Sigmoid colon (tissue), 7 donors: ENCODE data around the gene HIF3A. TPM values are rescaled to one million over a fixed set of nuclear protein-coding genes. Genes with fewer than 3 reads are reported as not detected.
A peak's percentile ranks its signal among the peaks of the same experiment; 100 is the strongest.

Experiments used
- DNase-seq: peaks from one replicate; pipeline ENCODE4 v3.0.0-alpha.2; 2019
- H3K27ac ChIP-seq, 4 donors: fragments of 200-600 bp; sonication (generic); one replicate each; pipeline ENCODE4 v1.5.1; 2016 to 2019; ENCODE audit warnings: mild to moderate bottlenecking in 1 of 4
- H3K27me3 ChIP-seq, 3 donors: fragments of 200-600 bp; sonication (generic); one replicate each; pipeline ENCODE4 v1.5.1; 2019; ENCODE audit warnings: mild to moderate bottlenecking in 1 of 3
- H3K36me3 ChIP-seq, 4 donors: fragments of 200-600 bp; sonication (generic); one replicate each; pipeline ENCODE4 v1.5.1; 2016 to 2019
- H3K4me1 ChIP-seq, 4 donors: fragments of 200-600 bp; sonication (generic); one replicate each; pipeline ENCODE4 v1.5.1; 2017 to 2019
- H3K4me3 ChIP-seq, 4 donors: fragments of 200-600 bp; sonication (generic); one replicate each; pipeline ENCODE4 v1.5.1; 2017 to 2019; ENCODE audit warnings: mild to moderate bottlenecking in 2 of 4, moderate library complexity in 1 of 4
- H3K9me3 ChIP-seq, 4 donors: fragments of 200-600 bp in 3 of 4; sonication (generic) in 3 of 4; one replicate each; pipeline versions ENCODE4 v1.5.1 to v1.6.1; 2013 to 2019
- CTCF ChIP-seq, 4 experiments: fragments of 450-650 bp in 3 of 4; fragments of 200-600 bp in 1 of 4; IDR thresholded peaks; one replicate each; pipeline ENCODE4 v1.5.1; 2016 to 2019; ENCODE audit warnings: antibody characterized with exemption in 4 of 4, mild to moderate bottlenecking in 3 of 4, moderate library complexity in 2 of 4
- EP300 ChIP-seq, 4 donors: sonication (generic); formaldehyde crosslinking; IDR thresholded peaks; one replicate each; pipeline ENCODE4 v1.6.1; 2017; ENCODE audit warnings: antibody characterized with exemption in 4 of 4
- POLR2A ChIP-seq, 2 donors: fragments of 450-650 bp; IDR thresholded peaks; one replicate each; pipeline ENCODE4 v1.6.1; 2016; ENCODE audit warnings: antibody characterized with exemption in 2 of 2, mild to moderate bottlenecking in 2 of 2, moderate library complexity in 2 of 2
- POLR2AphosphoS5 ChIP-seq, 4 donors: sonication (generic); formaldehyde crosslinking; IDR thresholded peaks; one replicate each; pipeline ENCODE4 v1.6.1; 2017; ENCODE audit warnings: antibody characterized with exemption in 4 of 4
- WGBS, 2 donors: extraction: QIAGEN DNeasy Blood & Tissue Kit; methylation state at CpG; one replicate each; pipeline ENCODE4 v1.1.7; 2013; 5-methylcytosine and 5-hydroxymethylcytosine counted together
- intact Hi-C: fragments of 100-400 bp; cut with DNase I; formaldehyde crosslinking; loops from one replicate; pipeline ENCODE4 v1.15.1; 2023
- polyA plus RNA-seq, 3 donors: library from polyadenylated mRNA; stranded (reverse); fragments of 200-250 nt; gene quantifications; one replicate each; pipeline ENCODE4 v1.2.3, GENCODE V29; 2013
- total RNA-seq, 4 donors: library from RNA; depleted of rRNA; stranded (reverse); fragments of >200 nt; gene quantifications; one replicate each; pipeline ENCODE4 v1.1.0, GENCODE V29; 2016
- donor health status: healthy with polysubstance abuse.
- donor health status: Bipolar disorder and iron deficiency.
- donor health status: healthy.

Gene HIF3A
- total and polyA plus RNA-seq, 7 donors, result 1.8 to 310 (median 63.0) TPM

- H3K27ac ChIP-seq, result no peak overlapping the region
- H3K4me1 ChIP-seq, result no peaks in the 10 kb centered on the region
- H3K9me3 ChIP-seq, result no peaks in the 10 kb centered on the region
- no peak for TF ChIP-seq POLR2AphosphoS5 (IDR thresholded peaks at IDR 0.05)
- no peak for TF ChIP-seq EP300 (IDR thresholded peaks at IDR 0.05)
- no peak for TF ChIP-seq CTCF (IDR thresholded peaks at IDR 0.05)
- no peak for TF ChIP-seq POLR2A (IDR thresholded peaks at IDR 0.05)
- H3K36me3 ChIP-seq, result peaks cover 26 to 92% (median 56%) of the 10 kb centered on the region in 4 donors
- no peak for DNase-seq
- 53 to 79% methylated on average over 1 of the region's 1 CpG for WGBS, 2 donors
- H3K4me3 ChIP-seq, result no peak overlapping the region
- intact Hi-C loops, result no loop called here
- H3K27me3 ChIP-seq, result no peaks in the 10 kb centered on the region
Measured at GRCh38 chr19:46337487-46337886, 40.6 kb downstream of the HIF3A start.

- intact Hi-C loops, result no loop called here
- no peak for DNase-seq
- no peaks in the 10 kb centered on the region for H3K4me1 ChIP-seq
- TF ChIP-seq EP300 (IDR thresholded peaks at IDR 0.05) (no peak), POLR2AphosphoS5 (IDR thresholded peaks at IDR 0.05) (no peak), CTCF (IDR thresholded peaks at IDR 0.05) (no peak), POLR2A (IDR thresholded peaks at IDR 0.05) (no peak)
- no peaks in the 10 kb centered on the region for H3K9me3 ChIP-seq
- no peaks in the 10 kb centered on the region for H3K27me3 ChIP-seq
- WGBS, 2 donors, result 77 to 81% methylated on average over 10 of the region's 10 CpGs
- H3K27ac ChIP-seq, result no peak overlapping the region
- H3K36me3 ChIP-seq, result peaks cover 26 to 76% (median 54%) of the 10 kb centered on the region in 4 donors
- H3K4me3 ChIP-seq, result no peak overlapping the region
Measured at GRCh38 chr19:46339446-46339845, 42.6 kb downstream of the HIF3A start.

GRCh38 chr19:46340051-46340659 is 43.3 kb downstream of the HIF3A start:
- intact Hi-C loops, result loop anchor here (5.0 kb wide), 1 partner anchor 458 kb away; no protein-coding TSS in a partner anchor
- 96 to 98% methylated on average over 11 of the region's 11 CpGs for WGBS, 2 donors
- no peak overlapping the region for H3K27ac ChIP-seq

GRCh38 chr19:46341937-46342336 is 45.1 kb downstream of the HIF3A start:
- Histone ChIP-seq H3K27me3 (no peaks in the 10 kb centered on the region), H3K36me3 (peaks cover 14 to 51% (median 36%) of the 10 kb centered on the region in 4 donors), H3K9me3 (no peaks in the 10 kb centered on the region), H3K27ac (peak overlapping the region in 1 of 4 donors; percentile 1), H3K4me1 (peaks cover 0 to 8% (median 5%) of the 10 kb centered on the region in 4 donors), H3K4me3 (no peak overlapping the region)
- 83 to 90% methylated on average over 3 of the region's 3 CpGs for WGBS, 2 donors
- intact Hi-C loops, result loop anchor here (5.0 kb wide), 1 partner anchor 460 kb away; no protein-coding TSS in a partner anchor
- TF ChIP-seq EP300 (IDR thresholded peaks at IDR 0.05) (no peak), POLR2A (IDR thresholded peaks at IDR 0.05) (no peak), CTCF (IDR thresholded peaks at IDR 0.05) (no peak), POLR2AphosphoS5 (IDR thresholded peaks at IDR 0.05) (peak in 1 of 4 donors; percentile 36)
- no peak for DNase-seq

More at GRCh38 chr19:46340051-46340659, 43.3 kb downstream of the HIF3A start:
- no peaks in the 10 kb centered on the region for H3K9me3 ChIP-seq
- peaks cover 21 to 69% (median 51%) of the 10 kb centered on the region in 4 donors for H3K36me3 ChIP-seq
- DNase-seq, result no peak
- H3K4me1 ChIP-seq, result no peaks in the 10 kb centered on the region
- H3K4me3 ChIP-seq, result no peak overlapping the region
- TF ChIP-seq POLR2AphosphoS5 (IDR thresholded peaks at IDR 0.05) (peak in 1 of 4 donors; percentile 14), CTCF (IDR thresholded peaks at IDR 0.05) (no peak)
- no peaks in the 10 kb centered on the region for H3K27me3 ChIP-seq
